Panc1 (cell line): ENCODE measurements around the gene C12orf54. TPM values are rescaled to one million over a fixed set of nuclear protein-coding genes. Genes with fewer than 3 reads are reported as not detected.

Experiments
- ATAC-seq: fragments of 200-7000 bp; cut with Tn5 transposase; 2 replicates; pipeline ENCODE4 v1.9.1; 2020; ENCODE audit warnings: mild to moderate bottlenecking, moderate library complexity
- BruUV-seq: library from RNA; stranded (reverse); fragments of 400-500 nt; replicated peaks from 2 replicates; lab custom pipeline; 2021; lab: Mats Ljungman, UMichigan
- CTCF ChIA-PET: fragments of 300-600 bp; sonication (Branson Sonifier 250); formaldehyde crosslinking; loops from one replicate; lab custom pipeline; 2022; ENCODE audit warnings: antibody characterized with exemption; lab: Charles Lee
- POLR2A ChIA-PET: fragments of 300-600 bp; sonication (Branson Sonifier 250); formaldehyde crosslinking; loops from one replicate; lab custom pipeline; 2022; ENCODE audit warnings: antibody characterized with exemption; lab: Charles Lee
- DNase-seq: peaks from one replicate; pipeline ENCODE4 v3.0.0-alpha.2; 2010; ENCODE audit warnings: low read depth, low spot score
- H3K27ac ChIP-seq: 2 replicates; pipeline ENCODE4 v1.5.1; 2011; ENCODE audit warnings: mild to moderate bottlenecking, low read length, inconsistent platforms
- H3K27me3 ChIP-seq: fragments of 200-500 bp; sonication (Bioruptor generic); 2 replicates; pipeline ENCODE4 v1.6.0; 2014; ENCODE audit warnings: low read length, inconsistent platforms; ENCODE audit not compliant: control insufficient read depth, insufficient read depth
- H3K36me3 ChIP-seq: fragments of 200-500 bp; sonication (Bioruptor generic); 2 replicates; pipeline ENCODE4 v1.5.1; 2014; ENCODE audit warnings: inconsistent platforms, mild to moderate bottlenecking, low read length, moderate library complexity; ENCODE audit not compliant: control insufficient read depth, insufficient read depth
- H3K4me1 ChIP-seq: 2 replicates; pipeline ENCODE4 v1.5.1; 2011; ENCODE audit warnings: inconsistent platforms, mild to moderate bottlenecking, low read length, moderate library complexity; ENCODE audit not compliant: control insufficient read depth, insufficient read depth
- H3K4me3 ChIP-seq, 2 experiments: 2 replicates each; pipeline ENCODE4 v1.5.1; 2011 to 2012; ENCODE audit warnings: low read depth in 2 of 2, low read length in 2 of 2, mild to moderate bottlenecking in 2 of 2, inconsistent platforms in 1 of 2, moderate library complexity in 1 of 2
- H3K9me3 ChIP-seq: fragments of 200-500 bp; sonication (Bioruptor generic); 2 replicates; pipeline ENCODE4 v1.5.1; 2014; ENCODE audit warnings: low read depth, mild to moderate bottlenecking, inconsistent platforms, low read length, moderate library complexity; ENCODE audit not compliant: control insufficient read depth, insufficient read depth
- CTCF ChIP-seq: fragments of 450-650 bp; IDR thresholded peaks from 2 replicates; pipeline ENCODE4 v1.5.1; 2017; ENCODE audit warnings: mild to moderate bottlenecking
- POLR2AphosphoS5 ChIP-seq: IDR thresholded peaks from 2 replicates; pipeline ENCODE4 v1.6.1; 2012; ENCODE audit warnings: mild to moderate bottlenecking, low read depth, low read length, moderate library complexity
- REST ChIP-seq, 2 experiments: IDR thresholded peaks; 2 replicates each; pipeline ENCODE4 v1.6.1; 2011 to 2012; ENCODE audit warnings: low read depth in 2 of 2, control low read depth in 1 of 2, low read length in 1 of 2, mild to moderate bottlenecking in 1 of 2, moderate library complexity in 1 of 2; ENCODE audit not compliant: insufficient read depth in 1 of 2
- SIN3A ChIP-seq: IDR thresholded peaks from 2 replicates; pipeline ENCODE4 v1.6.1; 2012; ENCODE audit warnings: low read depth, mild to moderate bottlenecking, low read length, moderate library complexity, borderline replicate concordance; ENCODE audit not compliant: insufficient read depth
- TCF7L2 ChIP-seq: IDR thresholded peaks from 2 replicates; pipeline ENCODE4 v1.6.1; 2011; ENCODE audit warnings: mild to moderate bottlenecking, low read depth, low read length, inconsistent platforms
- in situ Hi-C: cut with HindIII; loops from 2 replicates; pipeline ENCODE4 v1.10.0; 2016; ENCODE audit warnings: low sequenced_read_pairs, low pct_unique_long_range_greater_than_20kb
- intact Hi-C: fragments of 100-400 bp; cut with micrococcal nuclease; formaldehyde crosslinking; loops from one replicate; pipeline ENCODE4 v1.10.0; 2022; ENCODE audit not compliant: unreplicated experiment
- total RNA-seq: library from RNA; stranded (reverse); gene quantifications from one replicate; pipeline ENCODE4 v1.2.1, GENCODE V29; 2021; ENCODE audit not compliant: unreplicated experiment

The C12orf54 gene
- total RNA-seq, 1 experiment from 2014 or later, result not detected

GRCh38 chr12:48446161-48446776 is 36.0 kb upstream of the C12orf54 start:
- Histone ChIP-seq H3K9me3 (no peaks in the 10 kb centered on the region), H3K36me3 (no peaks in the 10 kb centered on the region), H3K27me3 (peaks cover 14% of the 10 kb centered on the region), H3K27ac (no peak overlapping the region), H3K4me1 (no peaks in the 10 kb centered on the region), H3K4me3 (no peak overlapping the region)
- no TSS peak for BruUV-seq
- no peak for DNase-seq
- ChIA-PET CTCF (no interaction called here), POLR2A (no interaction called here)
- intact Hi-C loops, result no loop called here
- in situ Hi-C loops, result no loop called here
- no peak for ATAC-seq
- TF ChIP-seq SIN3A (no peak), POLR2AphosphoS5 (no peak), REST (IDR thresholded peaks at IDR 0.05; ENCODE audit: insufficient read depth in 1 of 2, low read depth in 2 of 2, low read length in 1 of 2) (no peak), TCF7L2 (no peak)

- POLR2A ChIA-PET, result no interaction called here
- CTCF ChIA-PET, result no interaction called here
- Histone ChIP-seq H3K27me3 (peaks cover 14% of the 10 kb centered on the region), H3K27ac (no peak overlapping the region), H3K4me1 (no peaks in the 10 kb centered on the region), H3K36me3 (no peaks in the 10 kb centered on the region), H3K4me3 (no peak overlapping the region), H3K9me3 (no peaks in the 10 kb centered on the region)
- no peak for TF ChIP-seq SIN3A
- no peak for TF ChIP-seq REST (IDR thresholded peaks at IDR 0.05; ENCODE audit: insufficient read depth in 1 of 2, low read depth in 2 of 2, low read length in 1 of 2)
- no peak for TF ChIP-seq TCF7L2
- no peak for TF ChIP-seq POLR2AphosphoS5
- no peak for TF ChIP-seq CTCF
- in situ Hi-C loops, result no loop called here
- DNase-seq, result no peak
- ATAC-seq, result no peak
- intact Hi-C loops, result no loop called here
- BruUV-seq, result no TSS peak
Measured at GRCh38 chr12:48447755-48448154, 34.5 kb upstream of the C12orf54 start.
